HG02943 (cell line): Measurements from ENCODE around the gene DNPH1.

Experiments used
- ATAC-seq: cut with Tn5 transposase; IDR thresholded peaks from one replicate; pipeline ENCODE4 v1.9.1; 2021; ENCODE audit warnings: mild to moderate bottlenecking, low read depth, moderate library complexity; ENCODE audit not compliant: unreplicated experiment

DNPH1 gene

GRCh38 chr6:43219119-43219518 is 10.2 kb downstream of the DNPH1 start:
- ATAC-seq, result no peak

DNA sequence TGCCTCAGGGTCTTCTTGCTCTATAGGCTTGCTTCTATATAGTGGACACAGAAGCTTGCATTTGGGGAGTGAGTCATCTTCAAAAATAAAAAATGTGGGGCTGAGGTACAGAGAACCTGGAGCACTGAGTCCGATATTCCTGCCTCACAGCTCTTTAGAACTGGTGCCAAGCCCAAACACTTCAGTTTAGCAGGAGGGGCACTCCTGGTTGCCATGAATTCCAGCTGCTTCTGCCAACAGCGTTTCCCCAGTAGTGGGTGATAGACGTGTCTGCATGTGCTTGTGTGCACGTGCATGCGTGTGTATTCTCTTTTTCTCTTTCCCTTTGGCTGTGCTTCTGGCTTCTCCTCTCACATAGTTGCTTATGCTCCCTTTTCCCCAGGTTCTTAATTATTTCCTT is 11.9 kb downstream of the DNPH1 start:
- no peak for ATAC-seq

DNA sequence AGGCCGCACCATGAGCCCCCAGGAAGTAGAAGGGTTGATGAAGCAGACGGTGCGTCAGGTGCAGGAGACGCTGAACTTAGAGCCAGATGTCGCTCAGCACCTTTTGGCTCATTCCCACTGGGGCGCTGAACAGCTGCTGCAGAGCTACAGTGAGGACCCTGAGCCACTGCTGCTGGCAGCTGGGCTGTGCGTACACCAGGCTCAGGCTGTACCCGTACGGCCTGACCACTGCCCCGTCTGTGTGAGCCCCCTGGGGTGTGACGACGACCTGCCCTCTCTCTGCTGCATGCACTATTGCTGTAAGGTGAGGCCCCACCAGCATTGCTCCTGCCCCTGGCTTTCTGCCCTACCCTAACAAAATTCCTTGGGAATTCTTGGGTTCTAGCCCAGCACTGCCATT is 13.1 kb downstream of the DNPH1 start:
- no peak for ATAC-seq

GRCh38 chr6:43215066-43215465 is 14.2 kb downstream of the DNPH1 start:
- no peak for ATAC-seq

DNA sequence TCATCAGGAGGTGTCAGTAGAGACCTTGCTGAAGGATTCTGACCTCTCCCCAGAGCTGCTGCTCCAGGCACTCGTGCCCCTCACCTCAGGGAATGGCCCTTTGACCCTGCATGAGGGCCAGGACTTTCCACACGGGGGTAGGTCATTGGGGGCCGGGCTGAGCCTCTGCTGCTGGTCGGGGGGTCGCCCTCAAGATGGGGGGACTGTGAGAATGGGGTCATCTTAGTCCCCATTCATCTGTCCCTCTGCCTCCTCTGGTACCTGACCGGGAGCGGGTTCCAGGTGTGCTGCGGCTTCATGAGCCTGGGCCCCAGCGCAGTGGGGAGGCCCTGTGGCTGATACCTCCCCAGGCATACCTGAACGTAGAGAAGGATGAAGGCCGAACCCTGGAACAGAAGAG is 15.8 kb downstream of the DNPH1 start:
- ATAC-seq, result no peak

DNA sequence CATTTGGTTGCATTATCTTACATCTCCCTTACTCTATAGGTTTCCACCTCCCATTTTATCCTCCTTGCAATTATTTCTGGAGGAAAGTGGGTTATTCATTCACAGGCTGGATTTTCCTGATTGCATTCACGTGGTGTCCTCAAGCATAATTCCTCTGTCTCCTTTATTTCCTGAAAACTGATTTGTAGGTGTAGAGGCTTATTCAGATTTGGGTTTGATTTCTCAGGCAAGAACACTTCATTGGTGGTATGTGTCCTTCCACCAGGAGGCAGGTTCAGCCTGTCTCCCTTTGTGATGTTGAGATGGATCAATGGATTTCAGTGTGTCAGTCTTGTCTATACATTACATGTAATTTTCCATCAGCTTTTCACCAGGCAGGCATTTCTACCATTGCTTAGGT is 17.3 kb downstream of the DNPH1 start:
- ATAC-seq, result no peak

GRCh38 chr6:43207286-43207685 is 22.0 kb downstream of the DNPH1 start:
- no peak for ATAC-seq

- no peak for ATAC-seq
Measured at GRCh38 chr6:43205849-43206248, 23.4 kb downstream of the DNPH1 start.

DNA sequence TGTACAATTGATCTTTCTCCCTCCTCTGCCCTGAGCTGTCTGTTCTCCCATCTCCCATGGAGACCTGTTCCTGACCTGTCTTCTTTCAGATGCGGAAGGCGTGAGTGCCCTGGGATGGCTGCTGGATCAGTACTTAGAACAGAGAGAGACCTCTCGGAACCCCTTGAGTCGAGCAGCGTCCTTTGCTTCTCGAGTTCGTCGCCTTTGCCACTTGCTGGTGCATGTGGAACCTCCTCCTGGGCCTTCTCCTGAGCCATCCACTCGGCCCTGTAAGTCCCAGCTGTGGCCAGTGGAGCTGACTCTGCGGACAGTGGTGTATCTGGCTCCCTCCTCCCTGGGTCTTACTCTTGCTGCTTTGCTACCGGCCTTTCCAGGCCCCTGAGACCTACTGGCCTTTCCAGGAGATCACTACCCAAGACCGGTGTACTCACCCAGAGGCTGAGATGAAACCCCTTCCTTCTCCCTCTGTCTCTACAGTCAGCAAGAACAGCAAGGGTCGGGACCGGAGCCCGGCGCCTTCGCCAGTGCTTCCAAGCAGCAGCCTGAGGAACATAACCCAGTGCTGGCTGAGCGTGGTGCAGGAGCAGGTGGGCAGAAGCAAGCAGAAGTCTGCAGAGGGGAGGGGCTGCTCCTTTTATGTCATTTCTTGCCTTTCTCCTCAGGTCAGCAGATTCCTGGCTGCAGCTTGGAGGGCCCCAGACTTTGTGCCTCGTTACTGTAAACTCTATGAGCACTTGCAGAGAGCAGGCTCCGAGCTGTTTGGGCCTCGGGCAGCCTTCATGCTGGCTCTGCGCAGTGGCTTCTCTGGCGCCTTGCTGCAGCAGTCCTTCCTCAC is 24.8 kb downstream of the DNPH1 start:
- no peak for ATAC-seq

- no peak for ATAC-seq
Measured at GRCh38 chr6:43203718-43204095, 25.6 kb downstream of the DNPH1 start.

GRCh38 chr6:43203029-43203717 is 26.1 kb downstream of the DNPH1 start:
- ATAC-seq, result no peak

DNA sequence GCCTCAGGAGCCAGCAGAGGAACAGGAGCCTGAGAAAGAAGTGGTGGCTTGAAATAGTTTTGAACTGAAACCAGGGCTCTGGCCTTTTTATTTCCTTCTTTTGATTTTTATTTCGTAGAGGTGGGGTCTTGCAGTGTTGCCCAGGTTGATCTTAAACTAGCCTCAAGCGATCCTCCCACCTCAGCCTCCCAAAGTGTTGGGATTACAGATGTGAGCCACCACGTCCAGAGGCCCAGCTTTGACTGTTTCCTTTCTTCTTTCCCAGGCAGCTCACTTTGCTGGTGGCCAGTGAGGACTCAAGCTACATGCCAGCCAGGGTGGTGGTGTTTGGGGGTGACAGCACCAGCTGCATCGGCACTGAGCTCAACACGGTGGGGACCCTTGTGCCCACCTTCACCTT is 26.8 kb downstream of the DNPH1 start:
- ATAC-seq, result no peak

DNA sequence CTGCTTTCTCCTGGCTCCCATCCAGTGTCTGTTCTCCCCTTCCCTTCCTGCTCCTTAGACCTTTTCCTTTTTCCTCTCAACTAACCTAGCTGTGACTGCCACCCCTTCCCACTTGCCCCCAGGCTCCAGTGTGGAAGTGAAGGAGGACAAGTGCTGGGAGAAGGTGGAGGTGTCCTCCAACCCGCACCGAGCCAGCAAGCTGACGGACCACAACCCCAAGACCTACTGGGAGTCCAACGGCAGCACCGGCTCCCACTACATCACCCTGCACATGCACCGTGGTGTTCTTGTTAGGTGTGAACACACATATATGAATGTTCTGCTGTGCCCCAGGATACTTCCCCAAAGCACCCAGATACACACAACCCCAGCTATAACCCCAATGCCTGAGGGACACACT is 28.7 kb downstream of the DNPH1 start:
- ATAC-seq, result no peak

DNA sequence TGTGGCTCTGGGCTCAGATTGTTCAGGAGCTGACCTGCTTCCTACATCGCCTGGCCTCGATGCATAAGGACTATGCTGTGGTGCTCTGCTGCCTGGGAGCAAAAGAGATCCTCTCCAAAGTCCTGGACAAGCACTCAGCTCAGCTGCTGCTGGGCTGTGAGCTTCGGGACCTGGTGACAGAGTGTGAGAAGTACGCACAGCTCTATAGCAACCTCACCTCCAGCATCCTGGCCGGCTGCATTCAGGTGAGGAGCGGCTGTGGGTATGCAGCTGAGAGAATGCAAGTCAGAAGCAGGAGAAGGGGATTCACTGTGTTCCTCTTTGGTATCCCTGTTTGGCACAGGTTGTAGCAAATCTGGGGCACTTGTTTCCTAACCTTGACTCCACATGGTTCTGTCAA is 29.4 kb downstream of the DNPH1 start:
- no peak for ATAC-seq

DNA sequence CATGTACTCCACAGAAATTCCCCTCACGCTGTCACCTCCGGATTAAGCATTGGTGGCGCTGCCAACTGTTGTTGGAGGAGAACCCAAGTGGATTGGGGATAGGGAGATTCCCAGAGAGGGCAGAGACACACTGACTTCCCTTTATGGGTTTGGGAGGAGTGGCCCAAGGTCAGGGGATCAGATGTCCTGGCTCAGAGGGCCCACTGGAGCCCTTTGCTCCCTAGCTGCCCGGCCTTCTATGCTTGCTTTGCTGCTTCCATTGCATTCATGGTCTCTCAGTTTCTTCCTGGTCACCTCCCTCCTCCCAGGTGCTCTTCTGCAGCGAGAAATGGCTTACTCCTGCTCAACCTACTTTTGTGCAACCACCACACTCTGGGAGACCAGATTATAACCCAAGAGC is 32.9 kb downstream of the DNPH1 start:
- no peak for ATAC-seq

- no peak for ATAC-seq
Measured at GRCh38 chr6:43193929-43194328, 35.4 kb downstream of the DNPH1 start.

DNA sequence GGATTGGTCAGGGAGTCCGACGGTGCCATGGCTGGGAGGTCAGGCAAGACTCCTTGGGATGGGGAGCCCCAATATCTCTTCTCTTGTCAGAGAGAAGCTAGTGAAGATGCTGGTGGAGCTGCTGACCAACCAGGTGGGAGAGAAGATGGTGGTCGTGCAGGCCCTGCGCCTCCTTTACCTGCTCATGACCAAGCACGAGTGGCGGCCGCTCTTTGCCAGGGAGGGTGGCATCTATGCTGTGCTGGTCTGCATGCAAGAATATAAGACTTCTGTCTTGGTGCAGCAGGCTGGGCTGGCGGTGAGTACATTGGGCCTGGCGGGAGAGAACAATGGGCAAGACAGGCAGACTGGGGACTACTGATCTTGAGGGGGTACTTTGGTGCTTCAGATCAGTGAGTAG is 36.4 kb downstream of the DNPH1 start:
- no peak for ATAC-seq

DNA sequence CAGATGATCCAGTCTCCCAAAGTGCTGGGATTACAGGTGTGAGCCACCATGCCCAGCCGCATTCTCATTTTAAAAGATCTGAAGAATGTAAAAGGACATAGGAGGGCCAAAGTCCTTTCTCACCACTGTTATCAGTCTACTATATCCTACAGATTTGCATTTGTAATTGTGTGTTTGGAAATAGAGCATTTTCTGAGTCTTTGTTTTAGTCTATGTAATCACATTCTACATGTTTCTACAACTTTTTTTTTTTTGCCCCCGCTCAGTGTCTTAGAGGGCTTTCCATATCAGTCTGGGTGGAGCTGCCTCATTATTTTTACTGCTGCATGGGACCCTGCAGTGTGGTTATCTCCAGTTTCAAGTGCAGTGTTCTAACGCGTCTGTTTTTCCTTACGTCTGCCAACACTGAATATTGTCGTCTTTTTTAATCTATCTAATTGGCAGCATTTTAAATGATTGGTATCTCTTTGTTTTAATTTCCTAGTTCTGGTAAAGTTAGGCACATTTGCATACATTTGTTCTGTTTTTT is 39.4 kb downstream of the DNPH1 start:
- ATAC-seq, result no peak

DNA sequence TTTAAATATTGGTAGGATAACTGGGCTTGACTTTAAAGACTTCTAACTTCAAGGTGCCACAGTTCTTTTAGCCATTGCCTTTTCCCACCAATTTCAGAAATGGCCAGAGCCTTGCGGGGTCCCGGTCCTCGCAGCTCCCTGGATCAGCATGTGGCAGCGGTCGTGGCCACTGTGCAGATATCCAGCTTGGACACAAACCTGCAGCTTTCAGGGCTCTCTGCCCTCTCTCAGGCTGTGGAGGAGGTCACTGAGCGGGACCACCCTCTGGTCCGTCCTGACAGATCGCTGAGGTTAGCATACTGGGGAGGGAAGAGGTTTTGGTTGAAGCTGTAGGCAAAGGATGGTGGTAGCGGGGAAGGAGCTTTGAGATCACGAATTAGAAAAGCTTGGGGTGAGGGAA is 40.9 kb downstream of the DNPH1 start:
- no peak for ATAC-seq

GRCh38 chr6:43187821-43188220 is 41.5 kb downstream of the DNPH1 start:
- no peak for ATAC-seq

DNA sequence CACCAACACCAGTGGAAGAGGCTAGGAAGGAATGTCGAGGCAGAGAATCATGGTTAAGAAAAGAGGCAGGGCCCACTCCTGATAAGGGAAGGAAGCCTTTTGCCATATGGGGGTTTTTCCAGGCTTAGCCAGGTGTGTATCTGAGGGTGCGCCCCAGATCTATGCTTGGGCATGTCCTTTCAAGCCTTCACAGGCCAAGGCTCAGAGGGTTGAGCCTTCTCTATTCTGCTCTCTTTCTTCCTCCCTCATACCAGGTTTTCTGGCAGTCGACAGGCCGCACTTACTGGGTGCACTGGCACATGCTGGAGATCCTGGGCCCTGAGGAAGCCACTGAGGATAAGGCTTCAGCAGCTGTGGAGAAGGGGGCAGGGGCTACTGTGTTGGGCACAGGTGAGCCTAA is 42.6 kb downstream of the DNPH1 start:
- no peak for ATAC-seq

GRCh38 chr6:43186019-43186418 is 43.3 kb downstream of the DNPH1 start:
- ATAC-seq, result no peak
